ENCODE measurements around the gene MOSMO. TPM values are rescaled to one million over a fixed set of nuclear protein-coding genes. Genes with fewer than 3 reads are reported as not detected.
"Not testable (repeated sequence)": the region's sequence is repeated elsewhere in the genome, so short reads cannot be mapped to it uniquely, and the experiment has no call there.

Gene MOSMO
- total RNA-seq, 4 donors from 2014 or later: 8.4 to 68.5 (median 17.2) TPM

DNA sequence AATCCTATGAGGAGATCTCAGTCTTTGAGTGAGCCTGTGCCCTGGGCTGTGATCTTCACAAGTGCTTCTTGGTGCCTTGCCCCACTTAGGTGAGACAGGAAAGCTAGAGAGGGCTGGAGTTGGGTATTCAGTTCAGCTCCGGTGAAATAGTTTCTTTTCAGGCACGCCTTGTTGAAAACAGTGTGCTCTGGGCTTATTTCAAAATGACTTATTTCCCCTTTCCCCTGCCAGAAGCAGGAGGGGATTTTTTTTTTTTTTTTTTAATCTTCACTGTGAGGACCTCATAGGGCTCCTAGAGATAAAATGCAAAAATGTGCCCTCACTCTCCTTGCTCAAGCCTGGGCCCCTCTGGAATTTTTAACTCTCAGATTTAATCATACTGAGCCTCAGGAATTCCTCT, 27.2 kb downstream of the MOSMO start:
- intact Hi-C loops (cut with DNase I; ENCODE audit: low total_unique reads): no loop called here
- peaks cover 0 to 13% (median 2%) of the 10 kb centered on the region in 4 donors for H3K4me1 ChIP-seq
- H3K4me3 ChIP-seq: no peak overlapping the region
- H3K36me3 ChIP-seq: no peaks in the 10 kb centered on the region
- H3K27me3 ChIP-seq: no peaks in the 10 kb centered on the region
- no peaks in the 10 kb centered on the region for H3K9me3 ChIP-seq
- TF ChIP-seq POLR2A (IDR thresholded peaks at IDR 0.05) (no peak), EP300 (IDR thresholded peaks at IDR 0.05; ENCODE audit: low read depth) (no peak), POLR2AphosphoS5 (IDR thresholded peaks at IDR 0.05) (no peak)
- TF ChIP-seq, protein P1, sequence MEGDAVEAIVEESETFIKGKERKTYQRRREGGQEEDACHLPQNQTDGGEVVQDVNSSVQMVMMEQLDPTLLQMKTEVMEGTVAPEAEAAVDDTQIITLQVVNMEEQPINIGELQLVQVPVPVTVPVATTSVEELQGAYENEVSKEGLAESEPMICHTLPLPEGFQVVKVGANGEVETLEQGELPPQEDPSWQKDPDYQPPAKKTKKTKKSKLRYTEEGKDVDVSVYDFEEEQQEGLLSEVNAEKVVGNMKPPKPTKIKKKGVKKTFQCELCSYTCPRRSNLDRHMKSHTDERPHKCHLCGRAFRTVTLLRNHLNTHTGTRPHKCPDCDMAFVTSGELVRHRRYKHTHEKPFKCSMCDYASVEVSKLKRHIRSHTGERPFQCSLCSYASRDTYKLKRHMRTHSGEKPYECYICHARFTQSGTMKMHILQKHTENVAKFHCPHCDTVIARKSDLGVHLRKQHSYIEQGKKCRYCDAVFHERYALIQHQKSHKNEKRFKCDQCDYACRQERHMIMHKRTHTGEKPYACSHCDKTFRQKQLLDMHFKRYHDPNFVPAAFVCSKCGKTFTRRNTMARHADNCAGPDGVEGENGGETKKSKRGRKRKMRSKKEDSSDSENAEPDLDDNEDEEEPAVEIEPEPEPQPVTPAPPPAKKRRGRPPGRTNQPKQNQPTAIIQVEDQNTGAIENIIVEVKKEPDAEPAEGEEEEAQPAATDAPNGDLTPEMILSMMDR (IDR thresholded peaks at IDR 0.05): no peak
- 63 to 80% methylated on average over 2 of the region's 2 CpGs for WGBS, 2 donors (ENCODE audit: low coverage in 1 of 2)
- no peak overlapping the region for H3K27ac ChIP-seq
- no peak for DNase-seq
- in situ Hi-C loops (cut with MboI; ENCODE audit: low pct_ligation_motif_present in 1 of 4, low pct_unique_long_range_greater_than_20kb in 1 of 4, low sequenced_read_pairs in 3 of 4): no loop called here

DNA sequence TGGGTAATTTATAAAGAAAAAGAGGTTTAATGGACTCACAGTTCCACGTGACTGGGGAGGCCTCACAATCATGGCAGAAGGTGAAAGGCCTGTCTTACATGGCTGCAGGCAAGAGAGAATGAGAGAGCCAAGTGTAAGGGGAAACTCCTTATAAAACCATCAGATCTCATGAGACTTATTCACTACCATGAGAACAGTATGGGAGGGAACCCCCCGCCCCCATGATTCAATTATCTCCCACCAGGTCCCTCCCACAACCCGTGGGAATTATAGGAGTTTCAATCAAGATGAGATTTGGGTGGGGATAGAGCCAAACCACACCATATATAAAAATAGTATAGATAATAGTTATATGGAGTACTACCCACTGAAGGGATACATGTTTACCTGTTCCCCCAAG, 36.0 kb downstream of the MOSMO start:
- WGBS, 2 donors (ENCODE audit: low coverage in 1 of 2): 76 to 85% methylated on average over 3 of the region's 3 CpGs
- intact Hi-C loops (cut with DNase I; ENCODE audit: low total_unique reads); in situ Hi-C loops (cut with MboI; ENCODE audit: low pct_ligation_motif_present in 1 of 4, low pct_unique_long_range_greater_than_20kb in 1 of 4, low sequenced_read_pairs in 3 of 4); H3K4me1 ChIP-seq; H3K4me3 ChIP-seq; H3K36me3 ChIP-seq; H3K9me3 ChIP-seq; H3K27me3 ChIP-seq; DNase-seq; H3K27ac ChIP-seq: not testable (repeated sequence)

DNA sequence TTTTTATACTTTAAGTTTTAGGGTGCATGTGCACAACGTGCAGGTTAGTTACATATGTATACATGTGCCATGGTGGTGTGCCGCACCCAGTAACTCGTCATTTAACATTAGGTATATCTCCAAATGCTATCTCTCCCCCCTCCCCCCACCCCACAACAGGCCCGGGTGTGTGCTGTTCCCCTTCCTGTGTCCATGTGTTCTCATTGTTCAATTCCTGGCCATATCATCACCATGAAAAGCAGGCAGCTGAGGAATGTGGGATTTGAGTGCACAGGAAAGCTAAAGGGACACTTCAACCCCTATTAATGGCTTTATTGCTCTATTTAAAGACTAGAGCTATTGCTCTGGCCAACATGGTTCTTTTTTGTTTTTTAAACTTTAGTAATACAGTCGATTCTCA, 38.0 kb downstream of the MOSMO start:
- DNase-seq; H3K36me3 ChIP-seq; H3K9me3 ChIP-seq; in situ Hi-C loops (cut with MboI; ENCODE audit: low pct_ligation_motif_present in 1 of 4, low pct_unique_long_range_greater_than_20kb in 1 of 4, low sequenced_read_pairs in 3 of 4); H3K27me3 ChIP-seq; intact Hi-C loops (cut with DNase I; ENCODE audit: low total_unique reads); H3K4me3 ChIP-seq; H3K4me1 ChIP-seq; H3K27ac ChIP-seq: not testable (repeated sequence)
- WGBS, 2 donors (ENCODE audit: low coverage in 1 of 2): 62% methylated on average over 4 to 5 of the region's 5 CpGs

DNA sequence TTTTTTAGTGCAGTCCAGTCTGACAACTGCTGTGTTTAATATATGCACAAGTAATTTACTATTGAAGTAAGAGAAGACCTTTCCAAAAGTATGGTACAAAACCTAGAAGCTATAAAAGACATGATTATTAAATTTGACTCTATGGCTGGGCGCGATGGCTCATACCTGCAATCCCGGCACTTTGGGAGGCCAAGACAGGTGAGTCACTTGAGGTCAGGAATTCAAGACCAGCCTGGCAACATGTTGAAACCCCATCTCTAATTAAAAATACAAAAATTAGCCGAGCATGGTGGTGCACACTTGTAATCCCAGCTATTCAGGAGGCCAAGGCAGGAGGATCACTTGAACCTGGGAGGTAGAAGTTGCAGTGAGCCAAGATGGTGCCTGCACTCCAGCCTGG, 43.1 kb downstream of the MOSMO start:
- Histone ChIP-seq H3K27me3 (no peaks in the 10 kb centered on the region), H3K4me1 (no peaks in the 10 kb centered on the region), H3K27ac (no peak overlapping the region), H3K4me3 (no peak overlapping the region), H3K36me3 (no peaks in the 10 kb centered on the region), H3K9me3 (no peaks in the 10 kb centered on the region)
- DNase-seq: no peak
- intact Hi-C loops (cut with DNase I; ENCODE audit: low total_unique reads): no loop called here
- no peak for TF ChIP-seq EP300 (IDR thresholded peaks at IDR 0.05; ENCODE audit: low read depth)
- TF ChIP-seq POLR2AphosphoS5 (IDR thresholded peaks at IDR 0.05): no peak
- TF ChIP-seq, protein P1 (IDR thresholded peaks at IDR 0.05): no peak
- TF ChIP-seq POLR2A (IDR thresholded peaks at IDR 0.05): no peak
- in situ Hi-C loops (cut with MboI; ENCODE audit: low pct_ligation_motif_present in 1 of 4, low pct_unique_long_range_greater_than_20kb in 1 of 4, low sequenced_read_pairs in 3 of 4): no loop called here
- 93% methylated on average over 4 of the region's 4 CpGs; no CpG with 5 or more reads in 1 of the 2 donors for WGBS, 2 donors (ENCODE audit: low coverage in 1 of 2)

DNA sequence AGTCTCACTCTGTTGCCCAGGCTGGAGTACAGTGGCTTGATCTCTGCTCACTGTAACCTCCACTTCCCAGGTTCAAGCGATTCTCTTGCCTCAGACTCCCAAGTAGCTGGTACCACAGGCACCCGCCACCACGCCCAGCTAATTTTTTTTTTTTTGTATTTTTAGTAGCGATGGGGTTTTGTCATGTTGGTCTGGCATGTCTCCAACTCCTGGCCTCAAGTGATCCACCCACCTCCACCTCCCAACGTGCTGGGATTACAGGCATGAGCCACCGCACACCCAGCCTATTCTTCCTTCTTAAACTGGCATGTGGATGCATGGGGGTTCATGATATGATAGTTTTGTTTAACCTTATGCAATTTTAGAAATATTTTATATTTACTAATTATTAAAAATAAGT, 45.1 kb downstream of the MOSMO start:
- in situ Hi-C loops (cut with MboI; ENCODE audit: low pct_ligation_motif_present in 1 of 4, low pct_unique_long_range_greater_than_20kb in 1 of 4, low sequenced_read_pairs in 3 of 4) (no loop called here), intact Hi-C loops (cut with DNase I; ENCODE audit: low total_unique reads) (no loop called here)
- H3K4me3 ChIP-seq: no peak overlapping the region
- H3K4me1 ChIP-seq: no peaks in the 10 kb centered on the region
- no peak overlapping the region for H3K27ac ChIP-seq
- no peaks in the 10 kb centered on the region for H3K9me3 ChIP-seq
- WGBS, 2 donors (ENCODE audit: low coverage in 1 of 2): 45 to 86% methylated on average over 2 to 6 of the region's 6 CpGs
- no peaks in the 10 kb centered on the region for H3K36me3 ChIP-seq
- DNase-seq: no peak
- TF ChIP-seq, protein P1 (IDR thresholded peaks at IDR 0.05): no peak
- TF ChIP-seq POLR2AphosphoS5 (IDR thresholded peaks at IDR 0.05) (no peak), EP300 (IDR thresholded peaks at IDR 0.05; ENCODE audit: low read depth) (no peak), POLR2A (IDR thresholded peaks at IDR 0.05) (no peak)
- no peaks in the 10 kb centered on the region for H3K27me3 ChIP-seq
